IMR-90 (cell line): ENCODE measurements around the gene HYAL3. TPM values are rescaled to one million over a fixed set of nuclear protein-coding genes. Genes with fewer than 3 reads are reported as not detected.

Experiments used
- ATAC-seq: fragments of 200-7000 bp; cut with Tn5 transposase; 2 replicates; pipeline ENCODE4 v1.9.1; 2020; ENCODE audit warnings: low read depth, mild to moderate bottlenecking, moderate library complexity
- BruUV-seq: library from RNA; stranded (reverse); fragments of 400-500 nt; replicated peaks from 2 replicates; lab custom pipeline; 2021; lab: Mats Ljungman, UMichigan
- CTCF ChIA-PET: fragments of 300-600 bp; formaldehyde crosslinking; extraction: SDS; loops from one replicate; lab custom pipeline; 2021; ENCODE audit warnings: antibody characterized with exemption; lab: Yijun Ruan, JAX
- POLR2A ChIA-PET: fragments of 300-600 bp; sonication (Branson Sonifier 250); formaldehyde crosslinking; loops from one replicate; lab custom pipeline; 2022; ENCODE audit warnings: antibody characterized with exemption; ENCODE audit not compliant: unreplicated experiment; lab: Charles Lee
- DNase-seq: peaks from one replicate; pipeline ENCODE4 v3.0.0; 2013
- H2AFZ ChIP-seq: replicated peaks from 2 replicates; pipeline ENCODE3; 2013; ENCODE audit warnings: low read length, mild to moderate bottlenecking; ENCODE audit not compliant: poor library complexity
- H2AK5ac ChIP-seq: 2 replicates; pipeline ENCODE4 v1.6.1; 2013; ENCODE audit warnings: low read depth, low read length, inconsistent platforms
- H2AK9ac ChIP-seq: replicated peaks from 2 replicates; pipeline ENCODE3; 2013; ENCODE audit warnings: mild to moderate bottlenecking, low read depth, low read length, moderate library complexity; ENCODE audit not compliant: poor library complexity
- H2BK120ac ChIP-seq: 2 replicates; pipeline ENCODE4 v1.6.1; 2013; ENCODE audit warnings: low read depth, low read length, inconsistent platforms
- H2BK15ac ChIP-seq: 3 replicates; pipeline ENCODE4 v1.6.1; 2013; ENCODE audit warnings: low read depth, low read length, inconsistent platforms
- H2BK20ac ChIP-seq: 2 replicates; pipeline ENCODE4 v1.6.1; 2013; ENCODE audit warnings: low read depth, mild to moderate bottlenecking, inconsistent platforms, low read length, moderate library complexity
- H2BK5ac ChIP-seq: 2 replicates; pipeline ENCODE4 v1.6.1; 2013; ENCODE audit warnings: mild to moderate bottlenecking, low read depth, low read length, inconsistent platforms; ENCODE audit not compliant: poor library complexity, severe bottlenecking
- H3K14ac ChIP-seq: replicated peaks from 2 replicates; pipeline ENCODE4 v1.6.1; 2013; ENCODE audit warnings: low read depth, low read length, inconsistent platforms
- H3K18ac ChIP-seq: 2 replicates; pipeline ENCODE4 v1.6.1; 2013; ENCODE audit warnings: low read depth, low read length, control low read depth
- H3K23ac ChIP-seq: 2 replicates; pipeline ENCODE4 v1.6.1; 2013; ENCODE audit warnings: low read depth, low read length, inconsistent platforms
- H3K27ac ChIP-seq: 2 replicates; pipeline ENCODE4 v1.5.1; 2013; ENCODE audit warnings: mild to moderate bottlenecking, control low read depth, low read length; ENCODE audit not compliant: insufficient read depth
- H3K27me3 ChIP-seq: 2 replicates; pipeline ENCODE4 v1.6.1; 2013; ENCODE audit warnings: low read length; ENCODE audit not compliant: control insufficient read depth, insufficient read depth
- H3K36me3 ChIP-seq: 2 replicates; pipeline ENCODE4 v1.6.1; 2013; ENCODE audit warnings: low read length, mixed read lengths; ENCODE audit not compliant: control insufficient read depth, insufficient read depth
- H3K4ac ChIP-seq: 2 replicates; pipeline ENCODE4 v1.6.1; 2013; ENCODE audit warnings: low read depth, low read length, inconsistent platforms
- H3K4me1 ChIP-seq: 2 replicates; pipeline ENCODE4 v1.6.1; 2013; ENCODE audit warnings: low read length, mixed read lengths; ENCODE audit not compliant: control insufficient read depth, insufficient read depth
- H3K4me2 ChIP-seq: 2 replicates; pipeline ENCODE4 v1.6.1; 2013; ENCODE audit warnings: low read depth, mild to moderate bottlenecking, control low read depth, low read length, moderate library complexity
- H3K4me3 ChIP-seq: 2 replicates; pipeline ENCODE4 v1.5.1; 2013; ENCODE audit warnings: low read depth, mild to moderate bottlenecking, control low read depth, low read length, moderate library complexity; ENCODE audit not compliant: insufficient read depth
- H3K56ac ChIP-seq: 2 replicates; pipeline ENCODE4 v1.6.1; 2013; ENCODE audit warnings: low read length, inconsistent platforms; ENCODE audit not compliant: insufficient read depth; ENCODE audit errors: extremely low read depth
- H3K79me1 ChIP-seq, 2 experiments: 2 replicates each; pipeline ENCODE4 v1.6.1; 2013; ENCODE audit warnings: low read length in 2 of 2, inconsistent platforms in 1 of 2, low read depth in 1 of 2
- H3K9ac ChIP-seq: 2 replicates; pipeline ENCODE4 v1.6.1; 2013; ENCODE audit warnings: low read depth, low read length, control low read depth
- H3K9me1 ChIP-seq: 2 replicates; pipeline ENCODE4 v1.6.1; 2013; ENCODE audit warnings: low read length, inconsistent platforms; ENCODE audit not compliant: insufficient read depth
- H3K9me3 ChIP-seq: 2 replicates; pipeline ENCODE4 v1.6.1; 2013; ENCODE audit warnings: low read length; ENCODE audit not compliant: control insufficient read depth, insufficient read depth
- H4K20me1 ChIP-seq: 2 replicates; pipeline ENCODE4 v1.6.1; 2013; ENCODE audit warnings: low read length, inconsistent platforms; ENCODE audit not compliant: insufficient read depth
- H4K5ac ChIP-seq: 2 replicates; pipeline ENCODE4 v1.6.1; 2013; ENCODE audit warnings: mild to moderate bottlenecking, low read depth, low read length, control low read depth
- H4K8ac ChIP-seq, 2 experiments: 2 replicates each; pipeline ENCODE4 v1.6.1; 2013; ENCODE audit warnings: low read depth in 2 of 2, low read length in 2 of 2, control low read depth in 1 of 2, inconsistent platforms in 1 of 2
- H4K91ac ChIP-seq: 2 replicates; pipeline ENCODE4 v1.6.1; 2013; ENCODE audit warnings: low read depth, low read length, inconsistent platforms; ENCODE audit not compliant: insufficient read depth
- FOS ChIP-seq: fragments of 150-350 bp; IDR thresholded peaks from 2 replicates; pipeline ENCODE4 v1.6.1; 2016; ENCODE audit warnings: low read depth, low read length
- MAZ ChIP-seq: IDR thresholded peaks from 2 replicates; pipeline ENCODE4 v1.6.1; 2012; ENCODE audit warnings: low read depth, mild to moderate bottlenecking, low read length, improper control_type of control experiment, moderate library complexity, borderline replicate concordance
- MXI1 ChIP-seq: IDR thresholded peaks from 2 replicates; pipeline ENCODE4 v1.6.1; 2012; ENCODE audit warnings: low read depth, mild to moderate bottlenecking, low read length, moderate library complexity, borderline replicate concordance
- POLR2A ChIP-seq: IDR thresholded peaks from 2 replicates; pipeline ENCODE4 v1.6.1; 2012; ENCODE audit warnings: mild to moderate bottlenecking, low read depth, low read length
- RCOR1 ChIP-seq: IDR thresholded peaks from 2 replicates; pipeline ENCODE4 v1.6.1; 2012; ENCODE audit warnings: mild to moderate bottlenecking, low read length, improper control_type of control experiment; ENCODE audit not compliant: insufficient replicate concordance
- WGBS, 2 experiments: methylation state at CpG; one replicate each; pipeline versions ENCODE4 v1.1.5 to v1.1.7; 2013; ENCODE audit warnings: missing lambda C conversion rate in 2 of 2; ENCODE audit not compliant: insufficient read length in 1 of 2; ENCODE audit errors: extremely low coverage in 2 of 2; 5-methylcytosine and 5-hydroxymethylcytosine counted together
- dilution Hi-C: fragments of 300-500 bp; cut with HindIII; formaldehyde crosslinking; loops from one replicate; pipeline ENCODE4 v1.14.3; 2018; ENCODE audit warnings: low sequenced_read_pairs; ENCODE audit not compliant: unreplicated experiment
- in situ Hi-C: fragments of 300-500 bp; cut with MboI; formaldehyde crosslinking; loops from 3 replicates; pipeline ENCODE4 v1.14.3; 2019; ENCODE audit warnings: low sequenced_read_pairs, inconsistent platforms, mixed read lengths
- intact Hi-C: fragments of 100-400 bp; cut with micrococcal nuclease; formaldehyde crosslinking; loops from 2 replicates; pipeline ENCODE4 v1.10.0; 2022
- polyA plus RNA-seq, 3 experiments: library from polyadenylated mRNA; depleted of rRNA; stranded (reverse); fragments of >200 nt; gene quantifications; 2 replicates each; pipeline ENCODE4 v1.2.3, GENCODE V29; 2012; ENCODE audit warnings: low replicate concordance in 1 of 3
- total RNA-seq: library from RNA; depleted of rRNA; stranded (reverse); fragments of >200 nt; gene quantifications from 2 replicates; pipeline ENCODE4 v1.2.3, GENCODE V29; 2012
- TF ChIP-seq, protein P1 (sequence below): fragments of 150-350 bp; IDR thresholded peaks from 2 replicates; pipeline ENCODE4 v1.6.1; 2016; ENCODE audit warnings: low read depth, mild to moderate bottlenecking, low read length, moderate library complexity, borderline replicate concordance

Gene HYAL3
- total and polyA plus RNA-seq, 2 of the 4 experiments (the other 2 are of a cell fraction), result 2.7 to 5.7 TPM

GRCh38 chr3:50258029-50258680, 41.0 kb downstream of the HYAL3 start:
- H3K23ac ChIP-seq, result no peak overlapping the region
- no peak overlapping the region for H3K4me2 ChIP-seq
- H4K5ac ChIP-seq, result no peak overlapping the region
- no peak overlapping the region for H2BK15ac ChIP-seq
- H3K4me3 ChIP-seq, result no peak overlapping the region
- H4K91ac ChIP-seq, result no peak overlapping the region
- H3K9ac ChIP-seq, result no peak overlapping the region
- H2BK120ac ChIP-seq, result no peak overlapping the region
- H3K27me3 ChIP-seq, result no peaks in the 10 kb centered on the region
- CTCF ChIA-PET, result interaction anchor here (1.2 to 2.1 kb wide), 3 partner anchors 10 to 11 kb away, joined by 3 to 6 read pairs (median 5); no protein-coding TSS in a partner anchor
- no peak overlapping the region for H3K14ac ChIP-seq
- DNase-seq (no peak), ATAC-seq (no peak)
- peaks cover 24 to 75% of the 10 kb centered on the region in 2 experiments for H3K79me1 ChIP-seq
- TF ChIP-seq MAZ, result no peak
- TF ChIP-seq, protein P1, sequence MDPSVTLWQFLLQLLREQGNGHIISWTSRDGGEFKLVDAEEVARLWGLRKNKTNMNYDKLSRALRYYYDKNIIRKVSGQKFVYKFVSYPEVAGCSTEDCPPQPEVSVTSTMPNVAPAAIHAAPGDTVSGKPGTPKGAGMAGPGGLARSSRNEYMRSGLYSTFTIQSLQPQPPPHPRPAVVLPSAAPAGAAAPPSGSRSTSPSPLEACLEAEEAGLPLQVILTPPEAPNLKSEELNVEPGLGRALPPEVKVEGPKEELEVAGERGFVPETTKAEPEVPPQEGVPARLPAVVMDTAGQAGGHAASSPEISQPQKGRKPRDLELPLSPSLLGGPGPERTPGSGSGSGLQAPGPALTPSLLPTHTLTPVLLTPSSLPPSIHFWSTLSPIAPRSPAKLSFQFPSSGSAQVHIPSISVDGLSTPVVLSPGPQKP, result no peak
- no peak for TF ChIP-seq RCOR1
- no peak for TF ChIP-seq POLR2A
- no peak for TF ChIP-seq FOS
- TF ChIP-seq MXI1, result no peak
- in situ Hi-C loops, result no loop called here
- H3K36me3 ChIP-seq, result peaks cover 42% of the 10 kb centered on the region
- H2BK20ac ChIP-seq, result no peak overlapping the region
- no peak overlapping the region for H2AK9ac ChIP-seq
- no peak overlapping the region for H2AK5ac ChIP-seq
- no peak overlapping the region for H4K8ac ChIP-seq
- H3K27ac ChIP-seq, result no peak overlapping the region
- no CpG with 5 or more reads among the region's 17 CpGs for WGBS, 2 experiments
- no peak overlapping the region for H3K4ac ChIP-seq
- no peak overlapping the region for H2AFZ ChIP-seq
- H2BK5ac ChIP-seq, result no peak overlapping the region
- H3K56ac ChIP-seq, result no peak overlapping the region
- H3K4me1 ChIP-seq, result peaks cover 17% of the 10 kb centered on the region
- no peak overlapping the region for H3K18ac ChIP-seq
- BruUV-seq, result no TSS peak
- intact Hi-C loops, result no loop called here
- H3K9me1 ChIP-seq, result peaks cover 7% of the 10 kb centered on the region; the same call in 1 of the 2 replicates
- no peaks in the 10 kb centered on the region for H3K9me3 ChIP-seq
- POLR2A ChIA-PET, result no interaction called here
- dilution Hi-C loops, result no loop called here
- peaks cover 30% of the 10 kb centered on the region for H4K20me1 ChIP-seq
